DND-41 (cell line): ENCODE results near the gene TWIST2.

ENCODE experiments used
- CTCF ChIP-seq: IDR thresholded peaks from 2 replicates; pipeline ENCODE4 v1.5.1; 2012; ENCODE audit warnings: borderline replicate concordance, low read length, moderate library complexity, mild to moderate bottlenecking; ENCODE audit not compliant: poor library complexity, severe bottlenecking; ENCODE audit errors: extremely low read depth
- EZH2 ChIP-seq: IDR thresholded peaks from 3 replicates; pipeline ENCODE4 v1.6.1; 2012; ENCODE audit warnings: borderline replicate concordance, low read depth, mild to moderate bottlenecking, moderate library complexity, low read length, inconsistent platforms; ENCODE audit not compliant: severe bottlenecking

GRCh38 chr2:238914648-238915015 is 66.7 kb downstream of the TWIST2 start:
- TF ChIP-seq CTCF, result no peak
- TF ChIP-seq EZH2, result no peak
